DOHH2 (cell line): ENCODE data around the gene PFDN5.
"Not testable (repeated sequence)": the region's sequence is repeated elsewhere in the genome, so short reads cannot be mapped to it uniquely, and the experiment has no call there.

Experiments used
- H3F3A ChIP-seq: fragments of 200-600 bp; sonication (generic), shearing (Covaris generic); 2 replicates; pipeline ENCODE4 v1.6.0; 2016; ENCODE audit warnings: antibody characterized with exemption, mild to moderate bottlenecking; ENCODE audit not compliant: control insufficient read depth, insufficient read depth
- H3K27ac ChIP-seq: fragments of 200-600 bp; sonication (generic); 2 replicates; pipeline ENCODE4 v1.5.1; 2014; ENCODE audit warnings: low read depth, mild to moderate bottlenecking, low read length, moderate library complexity
- H3K27me3 ChIP-seq: fragments of 200-600 bp; sonication (generic); 2 replicates; pipeline ENCODE4 v1.6.1; 2014; ENCODE audit warnings: mild to moderate bottlenecking, low read length, mixed read lengths; ENCODE audit not compliant: control insufficient read depth
- H3K36me3 ChIP-seq: fragments of 200-600 bp; sonication (generic); 2 replicates; pipeline ENCODE4 v1.6.1; 2014; ENCODE audit warnings: mild to moderate bottlenecking, low read length, moderate library complexity, mixed read lengths; ENCODE audit not compliant: control insufficient read depth
- H3K4me1 ChIP-seq: fragments of 200-600 bp; sonication (generic); 2 replicates; pipeline ENCODE4 v1.6.1; 2014; ENCODE audit warnings: mild to moderate bottlenecking, low read length, mixed read lengths; ENCODE audit not compliant: control insufficient read depth
- H3K4me2 ChIP-seq: fragments of 200-600 bp; sonication (generic); 2 replicates; pipeline ENCODE4 v1.6.0; 2014; ENCODE audit warnings: mild to moderate bottlenecking, low read length, moderate library complexity
- H3K4me3 ChIP-seq: fragments of 200-600 bp; sonication (generic); 2 replicates; pipeline ENCODE4 v1.5.1; 2014; ENCODE audit warnings: mild to moderate bottlenecking, low read length, mixed read lengths
- H3K79me2 ChIP-seq: fragments of 200-600 bp; sonication (generic); 2 replicates; pipeline ENCODE4 v1.6.1; 2014; ENCODE audit warnings: mild to moderate bottlenecking, low read length, mixed read lengths; ENCODE audit not compliant: control insufficient read depth
- H3K9me2 ChIP-seq: fragments of 200-600 bp; sonication (generic); replicated peaks from 2 replicates; pipeline ENCODE4 v1.6.1; 2014; ENCODE audit warnings: mild to moderate bottlenecking, low read length, mixed read lengths; ENCODE audit not compliant: control insufficient read depth
- H3K9me3 ChIP-seq: fragments of 200-600 bp; sonication (generic); 2 replicates; pipeline ENCODE4 v1.6.1; 2014; ENCODE audit warnings: antibody characterized with exemption, low read length, mixed read lengths; ENCODE audit not compliant: control insufficient read depth, insufficient read depth
- H4K20me1 ChIP-seq: fragments of 200-600 bp; sonication (generic); 2 replicates; pipeline ENCODE4 v1.6.0; 2014; ENCODE audit warnings: low read depth, mild to moderate bottlenecking, antibody characterized with exemption, low read length, moderate library complexity; ENCODE audit not compliant: control insufficient read depth, insufficient read depth
- EZH2phosphoT487 ChIP-seq: fragments of 200-600 bp; sonication (generic); IDR thresholded peaks from 2 replicates; pipeline ENCODE4 v1.6.1; 2017; ENCODE audit warnings: borderline replicate concordance, mild to moderate bottlenecking, antibody characterized with exemption, low read length, moderate library complexity, mixed read lengths
- TF ChIP-seq, protein P1 (sequence below): fragments of 200-600 bp; sonication (generic); IDR thresholded peaks from one replicate; pipeline ENCODE4 v1.5.1; 2014; ENCODE audit warnings: antibody characterized with exemption, mild to moderate bottlenecking, low read depth, low read length; ENCODE audit not compliant: poor library complexity, severe bottlenecking

The PFDN5 gene

GRCh38 chr12:53290661-53291060 lies 4.7 kb upstream of the PFDN5 start:
- no peak overlapping the region for H3K4me3 ChIP-seq
- no peaks in the 10 kb centered on the region for H3K9me2 ChIP-seq
- no peak overlapping the region for H3K27ac ChIP-seq
- H3K9me3 ChIP-seq = no peaks in the 10 kb centered on the region
- H3K4me2 ChIP-seq = no peak overlapping the region
- H3K27me3 ChIP-seq = no peaks in the 10 kb centered on the region
- H3K36me3 ChIP-seq = peaks cover 79% of the 10 kb centered on the region
- H3K79me2 ChIP-seq = peaks cover 4% of the 10 kb centered on the region
- no peak for TF ChIP-seq EZH2phosphoT487
- H4K20me1 ChIP-seq = no peaks in the 10 kb centered on the region
- H3F3A ChIP-seq = peaks cover 14% of the 10 kb centered on the region
- H3K4me1 ChIP-seq = peaks cover 7% of the 10 kb centered on the region

DNA sequence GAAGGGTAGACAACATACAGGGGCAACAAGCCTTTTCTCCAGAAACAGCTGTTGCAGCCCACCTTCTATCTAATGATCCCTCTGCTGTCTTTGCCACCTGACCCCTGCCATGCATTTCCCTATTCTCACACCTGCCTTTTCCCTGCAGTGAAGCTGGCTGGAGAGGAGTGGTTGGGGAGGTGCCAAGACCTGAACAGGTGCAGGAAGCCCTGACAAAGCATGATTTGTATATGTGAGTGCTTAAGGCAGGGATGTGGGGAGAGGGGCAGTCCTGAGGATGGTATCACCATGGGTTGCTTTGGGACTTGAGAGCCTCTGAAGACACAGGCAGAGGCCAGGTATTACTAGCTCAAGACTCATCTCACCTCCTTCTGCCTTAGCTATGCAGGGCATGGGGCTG lies 2.9 kb upstream of the PFDN5 start:
- Histone ChIP-seq H3K4me1 (peaks cover 18% of the 10 kb centered on the region), H3K27me3 (no peaks in the 10 kb centered on the region), H3K79me2 (peaks cover 21% of the 10 kb centered on the region), H3K4me3 (no peak overlapping the region), H3K9me3 (no peaks in the 10 kb centered on the region), H4K20me1 (no peaks in the 10 kb centered on the region), H3F3A (peaks cover 14% of the 10 kb centered on the region), H3K4me2 (no peak overlapping the region), H3K9me2 (no peaks in the 10 kb centered on the region), H3K27ac (no peak overlapping the region), H3K36me3 (peaks cover 86% of the 10 kb centered on the region)
- TF ChIP-seq, protein P1, sequence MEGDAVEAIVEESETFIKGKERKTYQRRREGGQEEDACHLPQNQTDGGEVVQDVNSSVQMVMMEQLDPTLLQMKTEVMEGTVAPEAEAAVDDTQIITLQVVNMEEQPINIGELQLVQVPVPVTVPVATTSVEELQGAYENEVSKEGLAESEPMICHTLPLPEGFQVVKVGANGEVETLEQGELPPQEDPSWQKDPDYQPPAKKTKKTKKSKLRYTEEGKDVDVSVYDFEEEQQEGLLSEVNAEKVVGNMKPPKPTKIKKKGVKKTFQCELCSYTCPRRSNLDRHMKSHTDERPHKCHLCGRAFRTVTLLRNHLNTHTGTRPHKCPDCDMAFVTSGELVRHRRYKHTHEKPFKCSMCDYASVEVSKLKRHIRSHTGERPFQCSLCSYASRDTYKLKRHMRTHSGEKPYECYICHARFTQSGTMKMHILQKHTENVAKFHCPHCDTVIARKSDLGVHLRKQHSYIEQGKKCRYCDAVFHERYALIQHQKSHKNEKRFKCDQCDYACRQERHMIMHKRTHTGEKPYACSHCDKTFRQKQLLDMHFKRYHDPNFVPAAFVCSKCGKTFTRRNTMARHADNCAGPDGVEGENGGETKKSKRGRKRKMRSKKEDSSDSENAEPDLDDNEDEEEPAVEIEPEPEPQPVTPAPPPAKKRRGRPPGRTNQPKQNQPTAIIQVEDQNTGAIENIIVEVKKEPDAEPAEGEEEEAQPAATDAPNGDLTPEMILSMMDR = no peak
- TF ChIP-seq EZH2phosphoT487 = no peak

GRCh38 chr12:53295891-53296219 lies 513 bp downstream of the PFDN5 start:
- Histone ChIP-seq H3K9me3 (no peaks in the 10 kb centered on the region), H3K79me2 (peaks cover 36% of the 10 kb centered on the region), H3K36me3 (peaks cover 71% of the 10 kb centered on the region), H3K4me1 (peaks cover 37% of the 10 kb centered on the region), H3K4me2 (peak overlapping the region; percentile 78), H3F3A (peaks cover 19% of the 10 kb centered on the region), H3K9me2 (no peaks in the 10 kb centered on the region), H4K20me1 (no peaks in the 10 kb centered on the region), H3K4me3 (peak overlapping the region; percentile 97), H3K27me3 (no peaks in the 10 kb centered on the region), H3K27ac (peak overlapping the region; percentile 12)
- TF ChIP-seq, protein P1 = no peak

- peaks cover 40% of the 10 kb centered on the region for H3K4me1 ChIP-seq
- H3K27ac ChIP-seq, H3K4me3 ChIP-seq, H3K9me2 ChIP-seq, H3K9me3 ChIP-seq, H4K20me1 ChIP-seq, H3K4me2 ChIP-seq, H3K27me3 ChIP-seq: not testable (repeated sequence)
- peaks cover 43% of the 10 kb centered on the region for H3K79me2 ChIP-seq
- H3K36me3 ChIP-seq = peaks cover 72% of the 10 kb centered on the region
- H3F3A ChIP-seq = peaks cover 21% of the 10 kb centered on the region
These were observed 1.8 kb downstream of the PFDN5 start for GRCh38 chr12:53297106-53297505.
